Activated CD8-positive, alpha-beta memory T cell treated with anti-CD3 and anti-CD28 coated beads for 48 hours (primary cell): Measurements from ENCODE around the gene BPGM.

ENCODE experiments used
- DNase-seq, 3 experiments: peaks; one replicate each; pipeline ENCODE4 v3.0.0-alpha.2; 2020; ENCODE audit warnings: low read depth in 2 of 3, low spot score in 2 of 3

Gene BPGM

GRCh38 chr7:134718211-134718875 is 71.7 kb downstream of the BPGM start:
- DNase-seq, result no peak

- DNase-seq, result no peak
Measured at GRCh38 chr7:134720091-134720935, 73.7 kb downstream of the BPGM start.

GRCh38 chr7:134721171-134721570 is 74.5 kb downstream of the BPGM start:
- no peak for DNase-seq

GRCh38 chr7:134722786-134723322 is 76.2 kb downstream of the BPGM start:
- no peak for DNase-seq

- no peak for DNase-seq
Measured at GRCh38 chr7:134723892-134724291, 77.2 kb downstream of the BPGM start.

GRCh38 chr7:134724606-134725005 is 78.0 kb downstream of the BPGM start:
- no peak for DNase-seq

- no peak for DNase-seq
Measured at GRCh38 chr7:134726581-134726980, 79.9 kb downstream of the BPGM start.

GRCh38 chr7:134727711-134728110 is 81.1 kb downstream of the BPGM start:
- DNase-seq, result no peak
